ENCODE data around the gene RMDN2. TPM values are rescaled to one million over a fixed set of nuclear protein-coding genes. Genes with fewer than 3 reads are reported as not detected.

The RMDN2 gene
- polyA plus RNA-seq, 2 of the 4 experiments (the other 2 are of a cell fraction), result 4.6 to 6.9 TPM

DNA sequence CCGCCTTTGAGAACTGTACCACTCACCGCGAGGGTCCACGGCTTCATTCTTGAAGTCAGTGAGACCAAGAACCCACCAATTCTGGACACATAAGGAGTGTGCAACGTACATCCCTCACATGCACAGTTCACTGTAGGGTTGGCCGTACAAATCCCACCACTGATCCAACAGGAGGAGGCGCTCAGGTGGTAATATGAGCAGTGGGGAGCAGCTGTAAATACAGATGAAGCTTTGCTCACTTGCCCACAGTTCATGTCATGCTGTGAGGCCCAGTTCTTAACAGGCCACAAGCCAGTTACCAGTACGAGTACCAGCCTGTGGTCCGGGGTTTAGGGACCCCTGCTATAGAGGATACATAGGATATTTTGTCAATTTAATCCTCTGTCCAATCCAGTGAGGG is 96.5 kb downstream of the RMDN2 start:
- H3K9me3 ChIP-seq, result no peaks in the 10 kb centered on the region
- H3K4me1 ChIP-seq, result no peaks in the 10 kb centered on the region
- ATAC-seq (no peak), FAIRE-seq (no peak), DNase-seq (ENCODE audit: low read depth in 1 of 2, low spot score in 1 of 2) (no peak)
- TF ChIP-seq TP53 (CRISPR knock-in tag; IDR thresholded peaks at IDR 0.05) (no peak), KDM5A (IDR thresholded peaks at IDR 0.05) (no peak), ZFP36 (IDR thresholded peaks at IDR 0.05; ENCODE audit: borderline replicate concordance, partially characterized antibody) (no peak), HDAC2 (IDR thresholded peaks at IDR 0.05) (no peak), KDM1A (IDR thresholded peaks at IDR 0.05; ENCODE audit: low read depth) (no peak), ZSCAN20 (CRISPR knock-in tag; IDR thresholded peaks at IDR 0.05) (no peak), EHMT2 (IDR thresholded peaks at IDR 0.05; ENCODE audit: low read depth) (no peak), ZC3H11A (IDR thresholded peaks at IDR 0.05) (no peak)
- TF ChIP-seq, protein P1, sequence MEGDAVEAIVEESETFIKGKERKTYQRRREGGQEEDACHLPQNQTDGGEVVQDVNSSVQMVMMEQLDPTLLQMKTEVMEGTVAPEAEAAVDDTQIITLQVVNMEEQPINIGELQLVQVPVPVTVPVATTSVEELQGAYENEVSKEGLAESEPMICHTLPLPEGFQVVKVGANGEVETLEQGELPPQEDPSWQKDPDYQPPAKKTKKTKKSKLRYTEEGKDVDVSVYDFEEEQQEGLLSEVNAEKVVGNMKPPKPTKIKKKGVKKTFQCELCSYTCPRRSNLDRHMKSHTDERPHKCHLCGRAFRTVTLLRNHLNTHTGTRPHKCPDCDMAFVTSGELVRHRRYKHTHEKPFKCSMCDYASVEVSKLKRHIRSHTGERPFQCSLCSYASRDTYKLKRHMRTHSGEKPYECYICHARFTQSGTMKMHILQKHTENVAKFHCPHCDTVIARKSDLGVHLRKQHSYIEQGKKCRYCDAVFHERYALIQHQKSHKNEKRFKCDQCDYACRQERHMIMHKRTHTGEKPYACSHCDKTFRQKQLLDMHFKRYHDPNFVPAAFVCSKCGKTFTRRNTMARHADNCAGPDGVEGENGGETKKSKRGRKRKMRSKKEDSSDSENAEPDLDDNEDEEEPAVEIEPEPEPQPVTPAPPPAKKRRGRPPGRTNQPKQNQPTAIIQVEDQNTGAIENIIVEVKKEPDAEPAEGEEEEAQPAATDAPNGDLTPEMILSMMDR (IDR thresholded peaks at IDR 0.05), result no peak
- no peak overlapping the region for H3K4me3 ChIP-seq
- POLR2A ChIA-PET, result no interaction called here
- CTCF ChIA-PET, result interaction anchor here (1.5 kb wide), 1 partner anchor 20 kb away, joined by 3 read pairs; no protein-coding TSS in a partner anchor
- WGBS (ENCODE audit: missing lambda C conversion rate), result 79% methylated on average over 9 of the region's 9 CpGs
- H3K27ac ChIP-seq, result no peak overlapping the region
- no peak overlapping the region for H3K4me2 ChIP-seq

DNA sequence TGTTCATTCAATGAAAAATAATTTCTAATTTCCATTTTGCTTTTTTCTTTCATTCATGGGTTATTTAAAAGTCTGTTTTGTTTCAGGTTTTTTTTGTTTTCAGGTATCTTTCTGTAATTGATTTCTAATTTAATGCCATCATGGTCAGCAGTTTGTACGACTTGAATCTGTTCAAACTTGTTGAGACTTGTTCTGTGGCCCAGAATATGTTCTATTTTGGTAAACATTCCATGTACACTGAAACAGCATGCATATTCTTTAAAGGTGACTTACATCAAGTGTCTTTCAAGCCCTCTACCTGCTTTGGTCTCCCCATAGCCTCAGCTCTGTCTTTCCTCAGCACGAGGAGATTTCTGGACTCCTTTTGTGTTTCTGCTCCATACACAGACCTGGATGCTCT is 101.8 kb downstream of the RMDN2 start:
- no peak overlapping the region for H3K27ac ChIP-seq
- no peak overlapping the region for H3K4me2 ChIP-seq
- no peak overlapping the region for H3K4me3 ChIP-seq
- POLR2A ChIA-PET, result no interaction called here
- no peaks in the 10 kb centered on the region for H3K9me3 ChIP-seq
- no peaks in the 10 kb centered on the region for H3K4me1 ChIP-seq
- CTCF ChIA-PET, result interaction anchor here (1.2 to 2.8 kb wide), 2 partner anchors 10 to 15 kb away, joined by 4 to 12 read pairs; no protein-coding TSS in a partner anchor
- no peak for DNase-seq (ENCODE audit: low read depth in 1 of 2, low spot score in 1 of 2)
- WGBS (ENCODE audit: missing lambda C conversion rate), result 43% methylated on average over 2 of the region's 2 CpGs
- TF ChIP-seq CBX8 (IDR thresholded peaks at IDR 0.05), result 0 out of 2 replicates have a peak, but pooled peaks have one; percentile 33
- TF ChIP-seq, protein P2, sequence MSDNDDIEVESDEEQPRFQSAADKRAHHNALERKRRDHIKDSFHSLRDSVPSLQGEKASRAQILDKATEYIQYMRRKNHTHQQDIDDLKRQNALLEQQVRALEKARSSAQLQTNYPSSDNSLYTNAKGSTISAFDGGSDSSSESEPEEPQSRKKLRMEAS (IDR thresholded peaks at IDR 0.05), result no peak
- ATAC-seq, result no peak
- FAIRE-seq, result no peak

DNA sequence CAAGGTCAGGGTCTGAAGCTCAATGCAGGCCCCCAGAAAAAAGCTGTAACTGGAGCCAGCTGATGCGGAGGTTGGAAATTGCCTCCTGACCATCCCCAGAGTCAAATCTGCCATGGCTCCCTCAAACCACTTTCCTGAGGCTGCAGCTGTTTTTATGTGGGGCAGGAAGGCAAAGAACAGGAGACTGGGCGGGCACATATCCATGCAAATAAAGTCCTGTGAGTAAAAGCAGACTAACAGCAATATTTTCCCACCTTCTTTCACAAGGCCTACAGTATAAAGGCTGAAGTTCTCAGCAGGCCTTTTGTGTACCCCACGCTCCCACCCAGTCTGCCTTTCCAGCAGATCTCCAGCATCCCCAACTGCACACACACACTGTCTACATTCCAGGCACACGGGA is 103.7 kb downstream of the RMDN2 start:
- TF ChIP-seq MAFK (IDR thresholded peaks at IDR 0.05; ENCODE audit: partially characterized antibody) (no peak), TFCP2L1 (CRISPR knock-in tag; IDR thresholded peaks at IDR 0.05) (no peak), HOXB5 (CRISPR knock-in tag; IDR thresholded peaks at IDR 0.05) (no peak), HOXA7 (CRISPR knock-in tag; IDR thresholded peaks at IDR 0.05) (no peak), MAZ (IDR thresholded peaks at IDR 0.05; ENCODE audit: borderline replicate concordance, low read depth, low read length) (no peak), PHF8 (IDR thresholded peaks at IDR 0.05; ENCODE audit: borderline replicate concordance, low read depth) (no peak), EP300 (IDR thresholded peaks at IDR 0.05) (no peak), NR3C1 (IDR thresholded peaks at IDR 0.05) (no peak), ZFP36 (IDR thresholded peaks at IDR 0.05; ENCODE audit: borderline replicate concordance, partially characterized antibody) (no peak), BHLHE40 (IDR thresholded peaks at IDR 0.05; ENCODE audit: low read depth, low read length) (no peak), SMC3 (IDR thresholded peaks at IDR 0.05) (no peak), EHF (CRISPR knock-in tag; IDR thresholded peaks at IDR 0.05) (no peak), RNF2 (IDR thresholded peaks at IDR 0.05; ENCODE audit: borderline replicate concordance, low read depth) (no peak)
- TF ChIP-seq, protein P3, sequence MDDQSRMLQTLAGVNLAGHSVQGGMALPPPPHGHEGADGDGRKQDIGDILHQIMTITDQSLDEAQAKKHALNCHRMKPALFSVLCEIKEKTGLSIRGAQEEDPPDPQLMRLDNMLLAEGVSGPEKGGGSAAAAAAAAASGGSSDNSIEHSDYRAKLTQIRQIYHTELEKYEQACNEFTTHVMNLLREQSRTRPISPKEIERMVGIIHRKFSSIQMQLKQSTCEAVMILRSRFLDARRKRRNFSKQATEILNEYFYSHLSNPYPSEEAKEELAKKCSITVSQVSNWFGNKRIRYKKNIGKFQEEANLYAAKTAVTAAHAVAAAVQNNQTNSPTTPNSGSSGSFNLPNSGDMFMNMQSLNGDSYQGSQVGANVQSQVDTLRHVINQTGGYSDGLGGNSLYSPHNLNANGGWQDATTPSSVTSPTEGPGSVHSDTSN (IDR thresholded peaks at IDR 0.05), result no peak
- TF ChIP-seq, protein P4, sequence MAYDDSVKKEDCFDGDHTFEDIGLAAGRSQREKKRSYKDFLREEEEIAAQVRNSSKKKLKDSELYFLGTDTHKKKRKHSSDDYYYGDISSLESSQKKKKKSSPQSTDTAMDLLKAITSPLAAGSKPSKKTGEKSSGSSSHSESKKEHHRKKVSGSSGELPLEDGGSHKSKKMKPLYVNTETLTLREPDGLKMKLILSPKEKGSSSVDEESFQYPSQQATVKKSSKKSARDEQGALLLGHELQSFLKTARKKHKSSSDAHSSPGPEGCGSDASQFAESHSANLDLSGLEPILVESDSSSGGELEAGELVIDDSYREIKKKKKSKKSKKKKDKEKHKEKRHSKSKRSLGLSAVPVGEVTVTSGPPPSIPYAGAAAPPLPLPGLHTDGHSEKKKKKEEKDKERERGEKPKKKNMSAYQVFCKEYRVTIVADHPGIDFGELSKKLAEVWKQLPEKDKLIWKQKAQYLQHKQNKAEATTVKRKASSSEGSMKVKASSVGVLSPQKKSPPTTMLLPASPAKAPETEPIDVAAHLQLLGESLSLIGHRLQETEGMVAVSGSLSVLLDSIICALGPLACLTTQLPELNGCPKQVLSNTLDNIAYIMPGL (CRISPR knock-in tag; IDR thresholded peaks at IDR 0.05; ENCODE audit: borderline replicate concordance), result no peak
- CTCF ChIA-PET, result interaction anchor here (1.3 to 2.8 kb wide), 3 partner anchors 9 to 92 kb away, joined by 3 to 12 read pairs (median 5); no protein-coding TSS in a partner anchor
- H3K4me2 ChIP-seq, result no peak overlapping the region
- H3K9me3 ChIP-seq, result no peaks in the 10 kb centered on the region
- ATAC-seq, result no peak
- no peak overlapping the region for H3K4me3 ChIP-seq
- 77% methylated on average over 4 of the region's 4 CpGs for WGBS (ENCODE audit: missing lambda C conversion rate)
- H3K27ac ChIP-seq, result no peak overlapping the region
- no peak for FAIRE-seq
- POLR2A ChIA-PET, result no interaction called here
- no peak for DNase-seq (ENCODE audit: low read depth in 1 of 2, low spot score in 1 of 2)
- H3K4me1 ChIP-seq, result no peaks in the 10 kb centered on the region
